H1 (cell line): ENCODE measurements around the gene POLR3E. TPM values are rescaled to one million over a fixed set of nuclear protein-coding genes. Genes with fewer than 3 reads are reported as not detected.

Source experiments
- CTCF ChIA-PET: fragments of 300-600 bp; sonication (Branson Sonifier 250); formaldehyde crosslinking; loops from one replicate; lab custom pipeline; 2021; ENCODE audit not compliant: partially characterized antibody; lab: Charles Lee
- POLR2A ChIA-PET: fragments of 300-600 bp; sonication (Branson Sonifier 250); formaldehyde crosslinking; loops from one replicate; lab custom pipeline; 2021; ENCODE audit warnings: inconsistent platforms; ENCODE audit not compliant: partially characterized antibody; lab: Charles Lee
- DNase-seq, 2 experiments: peaks; one replicate each; pipeline versions ENCODE4 v3.0.0 to v3.0.0-alpha.2; 2010 to 2022; ENCODE audit warnings: low spot score in 2 of 2, low read depth in 1 of 2, mixed read lengths in 1 of 2
- FAIRE-seq: peaks from 2 replicates; lab custom pipeline; 2011; peaks lifted over from hg19 to GRCh38; lab: Jason Lieb, UNC
- H2AFZ ChIP-seq: 2 replicates; pipeline ENCODE4 v1.8.1; 2012; ENCODE audit warnings: low read length, inconsistent platforms
- H2AK5ac ChIP-seq: 2 replicates; pipeline ENCODE4 v1.6.1; 2013; ENCODE audit warnings: low read depth, low read length
- H2BK120ac ChIP-seq: replicated peaks from 2 replicates; pipeline ENCODE3; 2013; ENCODE audit warnings: low read depth, low read length, inconsistent platforms
- H2BK12ac ChIP-seq: 2 replicates; pipeline ENCODE4 v1.6.1; 2013; ENCODE audit warnings: low read depth, low read length
- H2BK15ac ChIP-seq: 2 replicates; pipeline ENCODE4 v1.6.1; 2013; ENCODE audit warnings: low read length
- H2BK20ac ChIP-seq: 2 replicates; pipeline ENCODE4 v1.6.1; 2013; ENCODE audit warnings: low read length
- H2BK5ac ChIP-seq: 2 replicates; pipeline ENCODE4 v1.6.1; 2013; ENCODE audit warnings: low read depth, low read length
- H3K14ac ChIP-seq: 2 replicates; pipeline ENCODE4 v1.6.1; 2013; ENCODE audit warnings: inconsistent platforms; ENCODE audit not compliant: insufficient read length
- H3K18ac ChIP-seq: 2 replicates; pipeline ENCODE4 v1.6.1; 2013; ENCODE audit warnings: low read length; ENCODE audit errors: extremely low read depth
- H3K23ac ChIP-seq: 2 replicates; pipeline ENCODE4 v1.6.1; 2013; ENCODE audit warnings: inconsistent platforms; ENCODE audit not compliant: insufficient read length
- H3K23me2 ChIP-seq: 2 replicates; pipeline ENCODE4 v1.6.1; 2013; ENCODE audit warnings: low read depth, low read length
- H3K27ac ChIP-seq: 2 replicates; pipeline ENCODE4 v1.6.1; 2011; ENCODE audit warnings: low read depth, low read length, inconsistent platforms
- H3K27me3 ChIP-seq, 4 experiments: replicated peaks in 1 of 4; 1 replicate in 1 of 4; 2 replicates in 3 of 4; pipeline versions ENCODE4 v1.6.1 to v1.8.1; 2011 to 2013; ENCODE audit warnings: low read length in 3 of 4, mild to moderate bottlenecking in 3 of 4, inconsistent platforms in 2 of 4, mixed read lengths in 2 of 4, moderate library complexity in 1 of 4; ENCODE audit not compliant: control insufficient read depth in 3 of 4, insufficient read depth in 3 of 4; ENCODE audit errors: extremely low read depth in 1 of 4
- H3K36me3 ChIP-seq, 4 experiments: 2 replicates each; pipeline versions ENCODE4 v1.6.1 to v1.8.1; 2011 to 2013; ENCODE audit warnings: mild to moderate bottlenecking in 4 of 4, low read length in 3 of 4, moderate library complexity in 2 of 4, control low read depth in 1 of 4, inconsistent platforms in 1 of 4; ENCODE audit not compliant: insufficient read depth in 4 of 4, control insufficient read depth in 2 of 4
- H3K4ac ChIP-seq: replicated peaks from 2 replicates; pipeline ENCODE3; 2013; ENCODE audit warnings: low read length, low read depth, mixed read lengths, inconsistent platforms; ENCODE audit not compliant: insufficient read length
- H3K4me1 ChIP-seq, 4 experiments: replicated peaks in 1 of 4; 1 replicate in 1 of 4; 2 replicates in 3 of 4; pipeline versions ENCODE4 v1.6.1 to v1.8.1; 2011 to 2013; ENCODE audit warnings: low read length in 3 of 4, inconsistent platforms in 2 of 4, mixed read lengths in 1 of 4; ENCODE audit not compliant: insufficient read depth in 4 of 4, control insufficient read depth in 3 of 4
- H3K4me2 ChIP-seq, 2 experiments: 2 replicates each; pipeline versions ENCODE4 v1.6.1 to v1.8.1; 2011 to 2013; ENCODE audit warnings: low read depth in 2 of 2, low read length in 2 of 2, control low read depth in 1 of 2, inconsistent platforms in 1 of 2, mild to moderate bottlenecking in 1 of 2; ENCODE audit not compliant: insufficient read depth in 1 of 2
- H3K4me3 ChIP-seq, 4 experiments: fragments of 200-600, 300-600 bp in 1 of 4; sonication (generic), shearing (Covaris generic), sonication (Bioruptor Twin) in 1 of 4; 2 replicates each; pipeline versions ENCODE4 v1.5.1 to v1.8.1; 2011 to 2016; ENCODE audit warnings: low read length in 4 of 4, low read depth in 3 of 4, control low read depth in 2 of 4, inconsistent platforms in 2 of 4, mild to moderate bottlenecking in 2 of 4, mixed read lengths in 1 of 4, moderate library complexity in 1 of 4; ENCODE audit not compliant: insufficient read depth in 2 of 4; ENCODE audit errors: extremely low read depth in 1 of 4
- H3K56ac ChIP-seq: replicated peaks from 2 replicates; pipeline ENCODE3; 2013; ENCODE audit warnings: low read depth, mild to moderate bottlenecking, mixed read lengths, low read length, inconsistent platforms; ENCODE audit not compliant: insufficient read length
- H3K79me1 ChIP-seq: 2 replicates; pipeline ENCODE4 v1.6.1; 2013; ENCODE audit warnings: low read depth, low read length, control low read depth
- H3K79me2 ChIP-seq, 2 experiments: 2 replicates each; pipeline versions ENCODE4 v1.6.1 to v1.8.1; 2012 to 2013; ENCODE audit warnings: low read length in 2 of 2, mild to moderate bottlenecking in 2 of 2, inconsistent platforms in 1 of 2; ENCODE audit not compliant: insufficient read depth in 2 of 2, control insufficient read depth in 1 of 2
- H3K9ac ChIP-seq, 4 experiments: replicated peaks in 1 of 4; 1 replicate in 1 of 4; 2 replicates in 3 of 4; pipeline versions ENCODE4 v1.6.1 to v1.8.1; 2011 to 2013; ENCODE audit warnings: low read depth in 3 of 4, low read length in 3 of 4, control low read depth in 2 of 4, mild to moderate bottlenecking in 2 of 4, moderate library complexity in 2 of 4, inconsistent platforms in 1 of 4; ENCODE audit errors: extremely low read depth in 1 of 4
- H3K9me3 ChIP-seq, 2 experiments: 2 replicates each; pipeline versions ENCODE4 v1.6.1 to v1.8.1; 2012 to 2013; ENCODE audit warnings: mild to moderate bottlenecking in 2 of 2, moderate library complexity in 2 of 2, control low read depth in 1 of 2, inconsistent platforms in 1 of 2, low read depth in 1 of 2, low read length in 1 of 2, mixed read lengths in 1 of 2; ENCODE audit not compliant: insufficient read depth in 2 of 2
- H4K20me1 ChIP-seq, 2 experiments: replicated peaks in 1 of 2; 2 replicates each; pipeline versions ENCODE3 to v1.8.1; 2011 to 2013; ENCODE audit warnings: inconsistent platforms in 2 of 2, low read length in 2 of 2, mild to moderate bottlenecking in 1 of 2; ENCODE audit not compliant: insufficient read depth in 2 of 2, control insufficient read depth in 1 of 2
- H4K5ac ChIP-seq: 2 replicates; pipeline ENCODE4 v1.6.1; 2013; ENCODE audit warnings: low read length, low read depth, mixed read lengths, inconsistent platforms; ENCODE audit not compliant: insufficient read length
- H4K8ac ChIP-seq: 2 replicates; pipeline ENCODE4 v1.8.0; 2013; ENCODE audit warnings: mild to moderate bottlenecking, moderate library complexity, low read length, inconsistent platforms; ENCODE audit not compliant: insufficient read depth; ENCODE audit errors: extremely low read depth
- H4K91ac ChIP-seq: replicated peaks from 2 replicates; pipeline ENCODE3; 2013; ENCODE audit warnings: low read length, mixed read lengths, inconsistent platforms; ENCODE audit not compliant: insufficient read length
- CBX5 ChIP-seq: fragments of 300-800, 300-1000 bp; sonication (generic); IDR thresholded peaks from 2 replicates; pipeline ENCODE4 v1.7.1; 2016; ENCODE audit warnings: antibody characterized with exemption, low read length, low read depth
- CEBPB ChIP-seq: IDR thresholded peaks from 2 replicates; pipeline ENCODE4 v1.6.1; 2012; ENCODE audit warnings: low read depth, low read length
- EP300 ChIP-seq, 2 experiments: IDR thresholded peaks; 1 replicate in 1 of 2; 2 replicates in 1 of 2; pipeline ENCODE4 v1.6.1; 2011 to 2012; ENCODE audit warnings: low read depth in 2 of 2, low read length in 2 of 2, mild to moderate bottlenecking in 2 of 2, borderline replicate concordance in 1 of 2, inconsistent platforms in 1 of 2, moderate library complexity in 1 of 2
- FOSL1 ChIP-seq: IDR thresholded peaks from 2 replicates; pipeline ENCODE4 v1.6.1; 2011; ENCODE audit warnings: mild to moderate bottlenecking, low read depth, low read length, moderate library complexity; ENCODE audit not compliant: insufficient read depth
- GABPA ChIP-seq: IDR thresholded peaks from 2 replicates; pipeline ENCODE4 v1.6.1; 2011; ENCODE audit warnings: mild to moderate bottlenecking, low read length, moderate library complexity, borderline replicate concordance; ENCODE audit not compliant: insufficient read depth
- POLR2AphosphoS5 ChIP-seq: IDR thresholded peaks from 2 replicates; pipeline ENCODE4 v1.6.1; 2011; ENCODE audit warnings: low read depth, low read length
- RNF2 ChIP-seq: fragments of 200-900, 300-1000 bp; sonication (generic); IDR thresholded peaks from 2 replicates; pipeline ENCODE4 v1.7.1; 2016; ENCODE audit warnings: borderline replicate concordance, low read depth, mild to moderate bottlenecking, antibody characterized with exemption, low read length; ENCODE audit not compliant: poor library complexity, severe bottlenecking; ENCODE audit errors: missing control alignments
- SP2 ChIP-seq: IDR thresholded peaks from 2 replicates; pipeline ENCODE4 v1.6.1; 2012; ENCODE audit warnings: mild to moderate bottlenecking, low read length, inconsistent platforms
- SUZ12 ChIP-seq: fragments of 200-600 bp; sonication (generic); IDR thresholded peaks from 2 replicates; pipeline ENCODE4 v1.6.1; 2012; ENCODE audit warnings: mild to moderate bottlenecking, inconsistent platforms, low read length, moderate library complexity, mixed read lengths
- YY1 ChIP-seq: IDR thresholded peaks from 2 replicates; pipeline ENCODE4 v1.6.1; 2011; ENCODE audit warnings: low read depth, mild to moderate bottlenecking, low read length
- ZNF274 ChIP-seq: IDR thresholded peaks from 2 replicates; pipeline ENCODE4 v1.7.0; 2012; ENCODE audit warnings: low read length, borderline replicate concordance; ENCODE audit errors: extremely low read depth
- polyA plus RNA-seq, 7 experiments: library from polyadenylated mRNA; depleted of rRNA in 3 of 7; stranded (reverse) in 5 of 7; unstranded in 2 of 7; fragments of >200 nt in 5 of 7; fragments of 200-250 nt in 2 of 7; gene quantifications; 1 replicate in 5 of 7; 2 replicates in 1 of 7; 4 replicates in 1 of 7; pipeline versions ENCODE4 v1.2.1 to v1.2.3, GENCODE V29; 2011 to 2013; ENCODE audit warnings: missing spikeins in 2 of 7, mixed read lengths in 2 of 7
- total RNA-seq: library from RNA; stranded (reverse); fragmentation: NEBNext Ultra II Directional; extraction: Animal tissue kit (Norgen Biotek cat#: 25700); gene quantifications from 2 replicates; pipeline ENCODE4 v1.2.1, GENCODE V29; 2021

Gene POLR3E
- total and polyA plus RNA-seq, 2 of the 8 experiments (the other 6 are each of a cell fraction or from before 2014, with no cell fraction given): 96.5 to 125 TPM

- Histone ChIP-seq H3K23me2 (no peaks in the 10 kb centered on the region), H2BK120ac (no peak overlapping the region), H3K4ac (no peak overlapping the region), H2BK12ac (no peak overlapping the region), H2BK5ac (no peak overlapping the region), H3K36me3 (peaks cover 0 to 15% (median 3%) of the 10 kb centered on the region in 4 experiments; a peak in 4 of 8 replicates), H4K91ac (no peak overlapping the region), H4K20me1 (no peaks in the 10 kb centered on the region), H2BK20ac (no peak overlapping the region), H3K23ac (no peak overlapping the region), H3K27ac (no peak overlapping the region), H2AFZ (no peak overlapping the region), H4K8ac (no peak overlapping the region), H3K14ac (no peak overlapping the region), H2AK5ac (no peak overlapping the region), H3K56ac (no peak overlapping the region), H3K18ac (no peak overlapping the region), H3K4me3 (no peak overlapping the region), H3K9ac (no peak overlapping the region), H3K79me2 (no peaks in the 10 kb centered on the region), H3K4me1 (no peaks in the 10 kb centered on the region), H3K4me2 (no peak overlapping the region), H3K9me3 (peaks cover 3 to 8% of the 10 kb centered on the region in 2 experiments; a peak in 2 of 4 replicates), H3K27me3 (no peaks in the 10 kb centered on the region), H2BK15ac (no peak overlapping the region), H4K5ac (no peak overlapping the region), H3K79me1 (no peaks in the 10 kb centered on the region; the same call in 1 of the 2 replicates)
- FAIRE-seq (no peak), DNase-seq (no peak)
- ChIA-PET POLR2A (no interaction called here), CTCF (interaction anchor here (1.2 kb wide), 1 partner anchor 14 kb away, joined by 3 read pairs; no protein-coding TSS in a partner anchor)
- TF ChIP-seq ZNF274 (no peak), EP300 (IDR thresholded peaks at IDR 0.05; ENCODE audit: borderline replicate concordance in 1 of 2, low read depth in 2 of 2, low read length in 2 of 2) (no peak), YY1 (no peak), CBX5 (no peak), GABPA (no peak), SUZ12 (no peak), FOSL1 (no peak), RNF2 (no peak), SP2 (no peak), CEBPB (no peak), POLR2AphosphoS5 (no peak)
Observed at GRCh38 chr16:22340945-22341344, 43.7 kb downstream of the POLR3E start.
